ENCODE data around the gene PFN3. TPM values are rescaled to one million over a fixed set of nuclear protein-coding genes. Genes with fewer than 3 reads are reported as not detected.
A peak's percentile ranks its signal among the peaks of the same experiment; 100 is the strongest.
"Not testable (repeated sequence)": the region's sequence is repeated elsewhere in the genome, so short reads cannot be mapped to it uniquely, and the experiment has no call there.

PFN3 gene
- total RNA-seq, 1 donor: not detected

- H3K4me3 ChIP-seq (ENCODE audit: low read depth, low read length): no peak overlapping the region
- no peak for DNase-seq (ENCODE audit: low read depth)
- no peak for TF ChIP-seq CTCF (IDR thresholded peaks at IDR 0.05; ENCODE audit: insufficient read depth, low read depth, low read length)
These were observed 24.4 kb downstream of the PFN3 start for GRCh38 chr5:177376107-177376506.

- not testable (repeated sequence) for DNase-seq (ENCODE audit: low read depth); H3K4me3 ChIP-seq (ENCODE audit: low read depth, low read length)
These were observed 24.9 kb downstream of the PFN3 start for GRCh38 chr5:177375516-177375915.

GRCh38 chr5:177374211-177374610 lies 26.2 kb downstream of the PFN3 start:
- no peak for DNase-seq (ENCODE audit: low read depth)
- TF ChIP-seq CTCF (IDR thresholded peaks at IDR 0.05; ENCODE audit: insufficient read depth, low read depth, low read length): no peak
- no peak overlapping the region for H3K4me3 ChIP-seq (ENCODE audit: low read depth, low read length)

GRCh38 chr5:177373806-177374205 lies 26.7 kb downstream of the PFN3 start:
- H3K4me3 ChIP-seq (ENCODE audit: low read depth, low read length): no peak overlapping the region
- no peak for TF ChIP-seq CTCF (IDR thresholded peaks at IDR 0.05; ENCODE audit: insufficient read depth, low read depth, low read length)
- DNase-seq (ENCODE audit: low read depth): no peak

- H3K4me3 ChIP-seq (ENCODE audit: low read depth, low read length): no peak overlapping the region
- no peak for DNase-seq (ENCODE audit: low read depth)
- TF ChIP-seq CTCF (IDR thresholded peaks at IDR 0.05; ENCODE audit: insufficient read depth, low read depth, low read length): no peak
These were observed 27.6 kb downstream of the PFN3 start for GRCh38 chr5:177372910-177373309.

- no peak for DNase-seq (ENCODE audit: low read depth)
- H3K4me3 ChIP-seq (ENCODE audit: low read depth, low read length): no peak overlapping the region
- TF ChIP-seq CTCF (IDR thresholded peaks at IDR 0.05; ENCODE audit: insufficient read depth, low read depth, low read length): no peak
These were observed 28.2 kb downstream of the PFN3 start for GRCh38 chr5:177372034-177372896.

GRCh38 chr5:177371120-177372033 lies 29.1 kb downstream of the PFN3 start:
- H3K4me3 ChIP-seq (ENCODE audit: low read depth, low read length): peak overlapping the region; percentile 67
- TF ChIP-seq CTCF (IDR thresholded peaks at IDR 0.05; ENCODE audit: insufficient read depth, low read depth, low read length): no peak
- DNase-seq (ENCODE audit: low read depth): no peak

All from fibroblast of villous mesenchyme (primary cell).